HepG2 (cell line): Measurements from ENCODE around the gene GNAI2. TPM values are rescaled to one million over a fixed set of nuclear protein-coding genes. Genes with fewer than 3 reads are reported as not detected.

Experiments used
- ARNT ChIP-seq: fragments of 450-650 bp; IDR thresholded peaks from 2 replicates; pipeline ENCODE4 v1.6.1; 2017
- CENPX ChIP-seq: sonication (generic); formaldehyde crosslinking; IDR thresholded peaks from 2 replicates; pipeline ENCODE4 v1.9.0; 2021; ENCODE audit warnings: mild to moderate bottlenecking, missing genetic modification reagents, moderate library complexity
- EED ChIP-seq: sonication (generic); formaldehyde crosslinking; IDR thresholded peaks from 2 replicates; pipeline ENCODE4 v1.5.0; 2020; ENCODE audit warnings: mild to moderate bottlenecking, missing genetic modification reagents
- FOSL1 ChIP-seq: sonication (generic); formaldehyde crosslinking; IDR thresholded peaks from 2 replicates; pipeline ENCODE4 v1.9.0; 2021; ENCODE audit warnings: missing genetic modification reagents, borderline replicate concordance
- FOSL2 ChIP-seq: sonication (generic); formaldehyde crosslinking; IDR thresholded peaks from 2 replicates; pipeline ENCODE4 v1.4.0; 2020; ENCODE audit warnings: missing genetic modification reagents
- FOXC1 ChIP-seq: sonication (generic); formaldehyde crosslinking; IDR thresholded peaks from 2 replicates; pipeline ENCODE4 v1.8.0; 2022; ENCODE audit warnings: mild to moderate bottlenecking, missing genetic modification reagents, borderline replicate concordance
- HOXA3 ChIP-seq: sonication (generic); formaldehyde crosslinking; IDR thresholded peaks from 2 replicates; pipeline ENCODE4 v1.5.0; 2020; ENCODE audit warnings: missing genetic modification reagents
- KLF15 ChIP-seq: sonication (generic); formaldehyde crosslinking; IDR thresholded peaks from 2 replicates; pipeline ENCODE4 v1.8.1; 2023; ENCODE audit warnings: borderline replicate concordance, mild to moderate bottlenecking, inconsistent platforms, missing genetic modification reagents, mixed read lengths
- MEIS2 ChIP-seq: sonication (generic); formaldehyde crosslinking; IDR thresholded peaks from 2 replicates; pipeline ENCODE4 v1.9.0; 2021; ENCODE audit warnings: mild to moderate bottlenecking, missing genetic modification reagents
- MXI1 ChIP-seq: IDR thresholded peaks from 3 replicates; pipeline ENCODE4 v1.6.1; 2012; ENCODE audit warnings: low read depth, low read length, inconsistent platforms, borderline replicate concordance
- NFRKB ChIP-seq: fragments of 450-650 bp; IDR thresholded peaks from 2 replicates; pipeline ENCODE4 v1.6.1; 2017
- NR2C2 ChIP-seq: sonication (generic); formaldehyde crosslinking; IDR thresholded peaks from 2 replicates; pipeline ENCODE4 v1.4.0; 2020; ENCODE audit warnings: missing genetic modification reagents, mild to moderate bottlenecking, moderate library complexity, borderline replicate concordance
- SMYD3 ChIP-seq: sonication (generic); formaldehyde crosslinking; IDR thresholded peaks from 2 replicates; pipeline ENCODE4 v1.8.1; 2023; ENCODE audit warnings: mild to moderate bottlenecking, missing genetic modification reagents
- SP4 ChIP-seq: sonication (generic); formaldehyde crosslinking; IDR thresholded peaks from 2 replicates; pipeline ENCODE4 v1.8.1; 2023; ENCODE audit warnings: mild to moderate bottlenecking, missing genetic modification reagents
- TSC22D2 ChIP-seq: sonication (generic); formaldehyde crosslinking; IDR thresholded peaks from 2 replicates; pipeline ENCODE4 v1.5.1; 2020; ENCODE audit warnings: missing genetic modification reagents, mild to moderate bottlenecking, borderline replicate concordance
- ZFX ChIP-seq: sonication (generic); formaldehyde crosslinking; IDR thresholded peaks from 2 replicates; pipeline ENCODE4 v1.4.0; 2020; ENCODE audit warnings: mild to moderate bottlenecking, low read depth, missing genetic modification reagents, moderate library complexity
- ZMAT3 ChIP-seq: sonication (generic); formaldehyde crosslinking; conservative IDR thresholded peaks from 2 replicates; pipeline ENCODE4 v1.7.0; 2021; ENCODE audit warnings: missing genetic modification reagents
- ZNF761 ChIP-seq: sonication (generic); formaldehyde crosslinking; conservative IDR thresholded peaks from 2 replicates; pipeline ENCODE4 v1.4.0; 2020; ENCODE audit warnings: mild to moderate bottlenecking, missing genetic modification reagents
- ZZZ3 ChIP-seq: sonication (generic); formaldehyde crosslinking; IDR thresholded peaks from 2 replicates; pipeline ENCODE4 v1.4.0; 2020; ENCODE audit warnings: missing genetic modification reagents, mild to moderate bottlenecking, borderline replicate concordance
- polyA plus RNA-seq, 8 experiments: library from polyadenylated mRNA; depleted of rRNA in 3 of 8; stranded (reverse) in 7 of 8; unstranded in 1 of 8; fragments of >200 nt; fragmentation: Illumina TruSeq in 4 of 8; extraction: Trizol in 4 of 8; gene quantifications; 2 replicates each; pipeline versions ENCODE4 v1.2.1 to v1.2.3, GENCODE V29; 2011 to 2016; ENCODE audit warnings: low read depth in 4 of 8, missing spikeins in 1 of 8, mixed read lengths in 1 of 8; ENCODE audit not compliant: insufficient read depth in 1 of 8
- total RNA-seq, 5 experiments: library from RNA; depleted of rRNA; stranded (reverse); fragments of >200 nt; fragmentation: Illumina TruSeq; extraction: Trizol; gene quantifications; 2 replicates each; pipeline ENCODE4 v1.2.3, GENCODE V29; 2016; ENCODE audit warnings: low read depth in 1 of 5
- TF ChIP-seq, protein P1 (sequence below), 2 experiments: fragments of 450-650 bp in 1 of 2; sonication (generic) in 1 of 2; formaldehyde crosslinking; IDR thresholded peaks; 2 replicates each; pipeline versions ENCODE4 v1.5.0 to v1.8.0; 2020 to 2022; ENCODE audit warnings: mild to moderate bottlenecking in 1 of 2, missing genetic modification reagents in 1 of 2
- TF ChIP-seq, protein P2 (sequence below): sonication (generic); formaldehyde crosslinking; IDR thresholded peaks from 2 replicates; pipeline ENCODE4 v1.9.0; 2022; ENCODE audit warnings: low read depth, missing genetic modification reagents
- TF ChIP-seq, protein P3 (sequence below): sonication (generic); formaldehyde crosslinking; IDR thresholded peaks from 2 replicates; pipeline ENCODE4 v1.5.0; 2020; ENCODE audit warnings: missing genetic modification reagents, mild to moderate bottlenecking, borderline replicate concordance
- TF ChIP-seq, protein P4 (sequence below): sonication (generic); formaldehyde crosslinking; IDR thresholded peaks from 2 replicates; pipeline ENCODE4 v1.4.0; 2020; ENCODE audit warnings: mild to moderate bottlenecking, missing genetic modification reagents
- TF ChIP-seq, protein P5 (sequence below): fragments of 450-650 bp; IDR thresholded peaks from 2 replicates; pipeline ENCODE4 v1.6.1; 2016

The GNAI2 gene
- total and polyA plus RNA-seq, 2 of the 13 experiments (the other 11 are each of a cell fraction or from before 2014, with no cell fraction given): 51.1 to 66.2 TPM

DNA sequence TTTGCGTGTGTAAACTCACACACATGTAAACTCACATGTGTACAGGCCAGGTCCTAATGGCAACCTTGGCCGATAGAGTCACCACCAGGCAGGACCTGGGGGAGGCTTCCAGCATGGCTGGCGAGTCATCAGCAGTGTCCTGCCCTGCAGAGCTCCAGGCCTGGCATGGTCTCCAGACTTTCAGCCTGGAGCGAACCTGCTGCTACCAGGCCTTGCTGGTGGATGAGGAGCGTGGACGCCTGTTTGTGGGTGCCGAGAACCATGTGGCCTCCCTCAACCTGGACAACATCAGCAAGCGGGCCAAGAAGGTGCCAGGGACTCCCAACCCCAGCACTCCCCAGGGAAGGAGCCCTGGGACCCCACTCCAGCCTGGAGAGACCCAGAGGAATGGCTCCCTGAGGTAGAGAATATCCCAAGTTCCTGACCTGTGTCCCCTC lies 34.0 kb downstream of the GNAI2 start (continued):
- TF ChIP-seq MXI1 (0 out of 3 replicates have a peak, but pooled peaks have one; percentile 4), ZZZ3 (no peak), SMYD3 (CRISPR knock-in tag) (no peak), ZFX (0 out of 2 replicates have a peak, but pooled peaks have one; percentile 11), MEIS2 (CRISPR knock-in tag) (no peak), TSC22D2 (no peak), FOSL2 (CRISPR knock-in tag) (no peak; the same call in 1 of the 2 replicates), KLF15 (CRISPR knock-in tag) (no peak), HOXA3 (CRISPR knock-in tag) (peak; percentile 31; the same call in 1 of the 2 replicates), NFRKB (no peak), FOSL1 (CRISPR knock-in tag) (0 out of 2 replicates have a peak, but pooled peaks have one; percentile 27), CENPX (no peak), SP4 (CRISPR knock-in tag) (no peak), ZMAT3 (no peak), NR2C2 (CRISPR knock-in tag) (peak; percentile 43; the same call in 1 of the 2 replicates), ARNT (no peak), EED (CRISPR knock-in tag) (no peak), ZNF761 (CRISPR knock-in tag) (peak; percentile 58; the same call in 1 of the 2 replicates), FOXC1 (CRISPR knock-in tag) (0 out of 2 replicates have a peak, but pooled peaks have one; percentile 15)
- TF ChIP-seq, protein P1, sequence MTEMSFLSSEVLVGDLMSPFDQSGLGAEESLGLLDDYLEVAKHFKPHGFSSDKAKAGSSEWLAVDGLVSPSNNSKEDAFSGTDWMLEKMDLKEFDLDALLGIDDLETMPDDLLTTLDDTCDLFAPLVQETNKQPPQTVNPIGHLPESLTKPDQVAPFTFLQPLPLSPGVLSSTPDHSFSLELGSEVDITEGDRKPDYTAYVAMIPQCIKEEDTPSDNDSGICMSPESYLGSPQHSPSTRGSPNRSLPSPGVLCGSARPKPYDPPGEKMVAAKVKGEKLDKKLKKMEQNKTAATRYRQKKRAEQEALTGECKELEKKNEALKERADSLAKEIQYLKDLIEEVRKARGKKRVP (CRISPR knock-in tag; IDR thresholded peaks at IDR 0.05): no peak
- TF ChIP-seq, protein P2, sequence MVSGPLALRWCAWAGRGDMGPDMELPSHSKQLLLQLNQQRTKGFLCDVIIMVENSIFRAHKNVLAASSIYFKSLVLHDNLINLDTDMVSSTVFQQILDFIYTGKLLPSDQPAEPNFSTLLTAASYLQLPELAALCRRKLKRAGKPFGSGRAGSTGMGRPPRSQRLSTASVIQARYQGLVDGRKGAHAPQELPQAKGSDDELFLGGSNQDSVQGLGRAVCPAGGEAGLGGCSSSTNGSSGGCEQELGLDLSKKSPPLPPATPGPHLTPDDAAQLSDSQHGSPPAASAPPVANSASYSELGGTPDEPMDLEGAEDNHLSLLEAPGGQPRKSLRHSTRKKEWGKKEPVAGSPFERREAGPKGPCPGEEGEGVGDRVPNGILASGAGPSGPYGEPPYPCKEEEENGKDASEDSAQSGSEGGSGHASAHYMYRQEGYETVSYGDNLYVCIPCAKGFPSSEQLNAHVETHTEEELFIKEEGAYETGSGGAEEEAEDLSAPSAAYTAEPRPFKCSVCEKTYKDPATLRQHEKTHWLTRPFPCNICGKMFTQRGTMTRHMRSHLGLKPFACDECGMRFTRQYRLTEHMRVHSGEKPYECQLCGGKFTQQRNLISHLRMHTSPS (CRISPR knock-in tag): peak; percentile 6; the same call in 1 of the 2 replicates
- TF ChIP-seq, protein P3, sequence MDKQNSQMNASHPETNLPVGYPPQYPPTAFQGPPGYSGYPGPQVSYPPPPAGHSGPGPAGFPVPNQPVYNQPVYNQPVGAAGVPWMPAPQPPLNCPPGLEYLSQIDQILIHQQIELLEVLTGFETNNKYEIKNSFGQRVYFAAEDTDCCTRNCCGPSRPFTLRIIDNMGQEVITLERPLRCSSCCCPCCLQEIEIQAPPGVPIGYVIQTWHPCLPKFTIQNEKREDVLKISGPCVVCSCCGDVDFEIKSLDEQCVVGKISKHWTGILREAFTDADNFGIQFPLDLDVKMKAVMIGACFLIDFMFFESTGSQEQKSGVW (CRISPR knock-in tag): no peak
- TF ChIP-seq, protein P4, sequence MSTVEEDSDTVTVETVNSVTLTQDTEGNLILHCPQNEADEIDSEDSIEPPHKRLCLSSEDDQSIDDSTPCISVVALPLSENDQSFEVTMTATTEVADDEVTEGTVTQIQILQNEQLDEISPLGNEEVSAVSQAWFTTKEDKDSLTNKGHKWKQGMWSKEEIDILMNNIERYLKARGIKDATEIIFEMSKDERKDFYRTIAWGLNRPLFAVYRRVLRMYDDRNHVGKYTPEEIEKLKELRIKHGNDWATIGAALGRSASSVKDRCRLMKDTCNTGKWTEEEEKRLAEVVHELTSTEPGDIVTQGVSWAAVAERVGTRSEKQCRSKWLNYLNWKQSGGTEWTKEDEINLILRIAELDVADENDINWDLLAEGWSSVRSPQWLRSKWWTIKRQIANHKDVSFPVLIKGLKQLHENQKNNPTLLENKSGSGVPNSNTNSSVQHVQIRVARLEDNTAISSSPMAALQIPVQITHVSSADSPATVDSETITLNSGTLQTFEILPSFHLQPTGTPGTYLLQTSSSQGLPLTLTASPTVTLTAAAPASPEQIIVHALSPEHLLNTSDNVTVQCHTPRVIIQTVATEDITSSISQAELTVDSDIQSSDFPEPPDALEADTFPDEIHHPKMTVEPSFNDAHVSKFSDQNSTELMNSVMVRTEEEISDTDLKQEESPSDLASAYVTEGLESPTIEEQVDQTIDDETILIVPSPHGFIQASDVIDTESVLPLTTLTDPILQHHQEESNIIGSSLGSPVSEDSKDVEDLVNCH: 0 out of 2 replicates have a peak, but pooled peaks have one; percentile 53
- TF ChIP-seq, protein P5, sequence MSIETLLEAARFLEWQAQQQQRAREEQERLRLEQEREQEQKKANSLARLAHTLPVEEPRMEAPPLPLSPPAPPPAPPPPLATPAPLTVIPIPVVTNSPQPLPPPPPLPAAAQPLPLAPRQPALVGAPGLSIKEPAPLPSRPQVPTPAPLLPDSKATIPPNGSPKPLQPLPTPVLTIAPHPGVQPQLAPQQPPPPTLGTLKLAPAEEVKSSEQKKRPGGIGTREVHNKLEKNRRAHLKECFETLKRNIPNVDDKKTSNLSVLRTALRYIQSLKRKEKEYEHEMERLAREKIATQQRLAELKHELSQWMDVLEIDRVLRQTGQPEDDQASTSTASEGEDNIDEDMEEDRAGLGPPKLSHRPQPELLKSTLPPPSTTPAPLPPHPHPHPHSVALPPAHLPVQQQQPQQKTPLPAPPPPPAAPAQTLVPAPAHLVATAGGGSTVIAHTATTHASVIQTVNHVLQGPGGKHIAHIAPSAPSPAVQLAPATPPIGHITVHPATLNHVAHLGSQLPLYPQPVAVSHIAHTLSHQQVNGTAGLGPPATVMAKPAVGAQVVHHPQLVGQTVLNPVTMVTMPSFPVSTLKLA: 0 out of 2 replicates have a peak, but pooled peaks have one; percentile 42
